NCI-H2196 (cell line): ENCODE results near the gene IFNA7.
"Not testable (repeated sequence)": the region's sequence is repeated elsewhere in the genome, so short reads cannot be mapped to it uniquely, and the experiment has no call there.

Source experiments
- DNase-seq: peaks from one replicate; lab custom pipeline; 2025; ENCODE audit not compliant: unreplicated experiment; lab: John Stamatoyannopoulos, UW

IFNA7 gene

GRCh38 chr9:21202105-21202504 is at the start of gene IFNA7:
Gene IFNA7, minus strand, starts transcription at chr9:21202205. Its CDS starts 40 bp downstream, at chr9:21202165.
- not testable (repeated sequence) for DNase-seq

- no peak for DNase-seq
Measured at GRCh38 chr9:21251638-21252037, 49.6 kb upstream of the IFNA7 start.

GRCh38 chr9:21251190-21251589 is 49.2 kb upstream of the IFNA7 start:
- DNase-seq, result no peak

GRCh38 chr9:21244836-21245235 is 42.8 kb upstream of the IFNA7 start:
- DNase-seq, result no peak

- DNase-seq, result no peak
Measured at GRCh38 chr9:21239911-21240310, 37.9 kb upstream of the IFNA7 start, which contains the start of gene IFNA14. Gene IFNA14, minus strand, starts transcription at chr9:21240005. Its CDS starts 70 bp downstream, at chr9:21239935.

- DNase-seq, result not testable (repeated sequence)
Measured at GRCh38 chr9:21236360-21236714, 34.3 kb upstream of the IFNA7 start.

- DNase-seq, result peak; percentile 9
Measured at GRCh38 chr9:21235468-21236359, 33.7 kb upstream of the IFNA7 start.

- DNase-seq, result no peak
Measured at GRCh38 chr9:21234153-21234687, 32.2 kb upstream of the IFNA7 start.

GRCh38 chr9:21233258-21233657 is 31.3 kb upstream of the IFNA7 start:
- no peak for DNase-seq

GRCh38 chr9:21228122-21228521 is 26.1 kb upstream of the IFNA7 start, which contains the start of gene IFNA17:
Gene IFNA17, minus strand, starts transcription at chr9:21228222. Its CDS starts 49 bp downstream, at chr9:21228173.
- no peak for DNase-seq

- not testable (repeated sequence) for DNase-seq
Measured at GRCh38 chr9:21217211-21217610, 15.2 kb upstream of the IFNA7 start, which contains the start of gene IFNA16. Gene IFNA16, minus strand, starts transcription at chr9:21217311. Its CDS starts 6 bp downstream, at chr9:21217305.

GRCh38 chr9:21213411-21214326 is 11.7 kb upstream of the IFNA7 start:
- DNase-seq, result not testable (repeated sequence)

- DNase-seq, result not testable (repeated sequence)
Measured at GRCh38 chr9:21212160-21212559, 10.2 kb upstream of the IFNA7 start.

- DNase-seq, result not testable (repeated sequence)
Measured at GRCh38 chr9:21210782-21211181, 8.8 kb upstream of the IFNA7 start.

- DNase-seq, result no peak
Measured at GRCh38 chr9:21210311-21210710, 8.3 kb upstream of the IFNA7 start.

GRCh38 chr9:21207043-21207442 is 5.0 kb upstream of the IFNA7 start, which contains the start of gene IFNA10:
Gene IFNA10, minus strand, starts transcription at chr9:21207143. Its CDS starts 46 bp downstream, at chr9:21207097.
- DNase-seq, result not testable (repeated sequence)

- no peak for DNase-seq
Measured at GRCh38 chr9:21205204-21205603, 3.2 kb upstream of the IFNA7 start.

GRCh38 chr9:21194867-21195776 is 6.9 kb downstream of the IFNA7 start:
- DNase-seq, result not testable (repeated sequence)

GRCh38 chr9:21187487-21187886 is 14.5 kb downstream of the IFNA7 start, which contains the start of gene IFNA4:
Gene IFNA4, minus strand, starts transcription at chr9:21187587. Its CDS starts 56 bp downstream, at chr9:21187531.
- DNase-seq, result not testable (repeated sequence)
